Measurements from ENCODE around the gene SLC6A1.

DNA sequence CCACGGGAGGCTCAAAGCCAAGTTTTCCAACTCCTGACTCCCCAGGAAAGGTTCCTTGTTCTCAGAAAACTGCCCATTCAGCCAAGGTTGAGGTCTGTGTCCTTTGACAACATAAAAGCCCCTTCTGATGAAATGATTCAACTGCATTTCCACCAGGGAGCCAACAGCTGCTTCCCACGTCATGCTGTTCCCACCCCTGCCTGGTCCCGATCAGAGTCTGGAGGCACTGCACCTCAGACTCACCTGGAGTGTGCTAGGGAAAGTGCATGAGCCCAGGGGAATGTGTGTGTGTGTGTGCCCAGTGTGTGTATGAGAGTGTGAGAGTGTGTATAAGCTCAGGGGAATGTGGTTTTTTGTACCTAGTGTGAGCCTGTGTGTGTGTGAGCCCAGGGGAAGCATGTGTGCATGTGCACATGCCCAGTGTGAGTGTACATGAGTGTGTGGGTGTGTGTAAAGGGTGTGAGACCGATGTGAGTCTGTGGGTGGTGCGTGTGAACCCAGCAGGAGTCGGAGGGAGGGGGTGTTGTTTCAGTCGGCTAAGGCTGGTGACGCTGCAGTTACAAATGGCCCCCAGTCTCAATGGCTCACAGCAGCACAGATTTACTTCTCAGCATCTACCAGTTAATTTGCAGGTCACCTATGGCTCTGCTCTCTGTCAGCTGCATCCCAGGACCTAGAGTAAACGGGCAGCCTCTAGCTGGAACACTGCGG, 20.3 kb upstream of the SLC6A1 start:
- TF ChIP-seq, protein P1, sequence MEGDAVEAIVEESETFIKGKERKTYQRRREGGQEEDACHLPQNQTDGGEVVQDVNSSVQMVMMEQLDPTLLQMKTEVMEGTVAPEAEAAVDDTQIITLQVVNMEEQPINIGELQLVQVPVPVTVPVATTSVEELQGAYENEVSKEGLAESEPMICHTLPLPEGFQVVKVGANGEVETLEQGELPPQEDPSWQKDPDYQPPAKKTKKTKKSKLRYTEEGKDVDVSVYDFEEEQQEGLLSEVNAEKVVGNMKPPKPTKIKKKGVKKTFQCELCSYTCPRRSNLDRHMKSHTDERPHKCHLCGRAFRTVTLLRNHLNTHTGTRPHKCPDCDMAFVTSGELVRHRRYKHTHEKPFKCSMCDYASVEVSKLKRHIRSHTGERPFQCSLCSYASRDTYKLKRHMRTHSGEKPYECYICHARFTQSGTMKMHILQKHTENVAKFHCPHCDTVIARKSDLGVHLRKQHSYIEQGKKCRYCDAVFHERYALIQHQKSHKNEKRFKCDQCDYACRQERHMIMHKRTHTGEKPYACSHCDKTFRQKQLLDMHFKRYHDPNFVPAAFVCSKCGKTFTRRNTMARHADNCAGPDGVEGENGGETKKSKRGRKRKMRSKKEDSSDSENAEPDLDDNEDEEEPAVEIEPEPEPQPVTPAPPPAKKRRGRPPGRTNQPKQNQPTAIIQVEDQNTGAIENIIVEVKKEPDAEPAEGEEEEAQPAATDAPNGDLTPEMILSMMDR (IDR thresholded peaks at IDR 0.05) = no peak
- no peak for TF ChIP-seq EZH2phosphoT487 (IDR thresholded peaks at IDR 0.05)
